Stimulated activated CD4-positive, alpha-beta T cell treated with anti-CD3 and anti-CD28 coated beads, TNF-alpha, amount 100 ng/mL, for 24 hours (primary cell): ENCODE measurements around the gene NHLRC4.

Experiments
- DNase-seq, 3 experiments: peaks; one replicate each; pipeline ENCODE4 v3.0.0-alpha.2; 2020; ENCODE audit warnings: low read depth in 3 of 3

The NHLRC4 gene

DNA sequence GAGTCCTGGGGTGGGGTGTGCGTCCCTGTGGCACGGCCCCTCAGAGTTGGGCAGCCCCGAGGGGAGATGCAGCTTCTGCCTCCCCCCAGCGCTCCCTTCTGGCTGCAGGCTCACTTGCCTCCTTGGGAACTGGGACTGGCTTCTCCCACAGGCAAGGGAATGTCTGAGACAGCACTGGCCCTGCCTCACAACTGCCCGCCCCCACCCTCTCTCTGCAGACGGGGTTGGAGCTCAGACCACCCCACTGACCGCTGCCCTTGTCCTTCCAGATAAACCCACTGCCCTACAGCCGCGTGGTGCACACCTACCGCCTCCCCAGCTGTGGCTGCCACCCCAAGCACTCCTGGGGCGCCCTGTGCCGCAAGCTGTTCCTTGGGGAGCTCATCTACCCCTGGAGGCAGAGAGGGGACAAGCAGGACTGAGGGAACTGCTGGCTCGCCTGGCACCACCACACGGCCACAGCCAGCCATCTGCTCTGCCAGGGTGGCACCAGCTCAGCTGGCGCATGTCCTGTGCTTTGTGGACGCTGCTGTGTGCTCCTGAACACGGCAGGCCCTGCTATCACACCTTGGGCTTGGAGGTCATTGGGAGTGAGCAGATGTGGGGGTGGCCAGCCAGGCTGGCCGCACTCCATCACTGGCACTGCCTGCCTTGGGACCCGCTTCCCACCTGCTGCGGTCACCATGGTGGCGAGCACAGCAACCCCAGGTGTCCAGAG is 16.0 kb downstream of the NHLRC4 start:
- no peak for DNase-seq

DNA sequence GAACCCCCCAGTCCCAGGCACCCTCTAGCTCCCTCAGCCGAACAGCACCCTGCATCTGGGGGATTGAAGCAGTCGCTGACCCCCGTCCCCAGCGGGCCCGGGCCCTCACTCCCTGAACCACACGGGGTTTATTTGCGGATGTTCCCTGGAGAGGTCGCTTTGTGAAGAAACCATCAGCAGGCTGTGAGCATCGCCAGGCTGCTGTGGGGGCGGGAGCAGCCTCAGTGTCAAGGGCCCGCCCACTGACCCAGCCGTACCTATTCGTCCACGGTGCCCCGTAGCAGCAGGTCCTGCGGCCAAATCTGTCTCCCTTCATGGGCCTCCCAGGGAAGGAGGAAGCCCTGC is 16.6 kb downstream of the NHLRC4 start:
- no peak for DNase-seq

DNA sequence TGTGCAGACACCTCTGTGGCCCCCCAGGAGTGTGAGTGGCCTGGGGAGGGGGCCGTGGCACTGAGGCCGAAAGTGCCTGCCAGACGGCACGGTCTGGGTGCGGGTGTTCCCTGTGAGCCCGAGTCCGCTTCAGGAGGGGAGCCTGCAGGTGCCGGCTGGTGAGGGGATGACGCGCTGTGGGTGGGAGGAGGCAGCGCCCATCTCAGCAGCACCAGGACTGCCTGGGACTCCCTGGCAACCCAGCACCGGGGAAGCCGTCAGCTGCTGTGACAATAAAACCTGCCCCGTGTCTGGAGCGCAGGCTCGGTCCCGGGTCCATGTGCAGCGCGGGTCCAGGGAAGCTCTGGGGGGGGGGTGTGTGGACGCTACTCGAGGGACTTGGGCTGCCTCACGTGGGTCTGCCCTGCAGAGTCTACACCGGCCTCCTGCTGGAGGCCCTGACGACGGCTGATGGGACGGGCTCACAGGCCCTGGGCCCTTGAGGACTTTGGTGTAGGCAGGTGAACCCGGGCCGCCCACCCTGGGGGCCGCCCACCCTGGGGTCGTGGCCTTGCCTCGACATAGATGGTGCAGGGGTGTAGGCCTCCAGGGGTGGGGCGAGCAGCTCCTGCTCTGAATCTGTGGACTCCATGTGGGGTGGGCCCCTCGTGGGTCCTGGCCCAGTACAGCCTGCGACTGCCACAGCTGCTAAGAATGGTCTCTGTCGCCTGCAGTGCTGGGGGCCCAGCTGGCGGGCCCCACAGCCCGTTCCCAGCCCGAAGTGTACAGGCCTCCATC is 17.2 kb downstream of the NHLRC4 start:
- no peak for DNase-seq

DNA sequence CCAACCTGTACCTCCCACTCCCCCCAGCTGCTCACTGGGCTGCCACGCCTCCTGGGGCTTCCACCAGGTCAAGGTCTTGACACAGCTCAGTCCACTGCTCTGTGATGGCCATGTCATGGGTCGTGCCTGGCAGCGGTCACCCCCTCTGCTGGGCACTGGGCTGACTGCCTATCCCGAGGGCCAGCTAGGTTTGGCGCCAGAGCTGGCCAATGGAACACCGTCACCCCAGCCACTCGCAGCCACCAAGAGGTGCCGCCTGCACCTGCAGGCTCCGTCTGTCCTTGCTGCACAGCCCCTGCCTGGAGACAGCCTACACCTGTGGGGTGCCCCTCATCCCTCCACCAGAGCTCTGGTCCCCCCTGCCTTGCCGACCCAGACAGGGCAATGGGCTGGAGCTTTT is 18.5 kb downstream of the NHLRC4 start:
- DNase-seq = no peak

DNA sequence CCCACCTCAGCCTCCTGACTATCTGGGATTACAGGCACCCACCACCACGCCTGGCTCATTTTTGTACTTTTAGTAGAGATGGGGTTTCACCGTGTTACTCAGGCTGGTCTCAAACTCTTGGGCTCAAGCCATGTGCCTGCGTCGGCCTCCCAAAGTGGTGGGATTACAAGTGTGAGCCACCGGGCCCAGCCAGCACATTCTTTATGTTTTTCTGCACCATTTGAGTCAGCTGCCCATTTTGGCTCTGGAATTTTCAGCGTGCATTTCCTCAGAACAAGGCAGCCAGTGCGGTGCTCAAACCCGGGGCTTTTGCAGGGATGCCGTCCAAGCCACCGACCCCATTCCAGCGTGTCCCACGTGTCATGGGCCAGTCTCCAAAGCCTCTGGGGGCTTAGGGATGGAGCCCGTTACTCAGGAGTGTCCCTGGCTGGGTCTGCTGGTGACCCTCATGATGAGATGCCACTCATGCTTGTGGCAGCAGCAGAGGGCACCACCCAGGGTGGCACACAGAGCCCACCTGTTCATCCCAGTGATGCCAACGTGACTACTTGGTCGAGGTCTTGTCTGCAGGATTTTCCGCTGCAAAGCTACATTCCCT is 19.3 kb downstream of the NHLRC4 start:
- DNase-seq = no peak

DNA sequence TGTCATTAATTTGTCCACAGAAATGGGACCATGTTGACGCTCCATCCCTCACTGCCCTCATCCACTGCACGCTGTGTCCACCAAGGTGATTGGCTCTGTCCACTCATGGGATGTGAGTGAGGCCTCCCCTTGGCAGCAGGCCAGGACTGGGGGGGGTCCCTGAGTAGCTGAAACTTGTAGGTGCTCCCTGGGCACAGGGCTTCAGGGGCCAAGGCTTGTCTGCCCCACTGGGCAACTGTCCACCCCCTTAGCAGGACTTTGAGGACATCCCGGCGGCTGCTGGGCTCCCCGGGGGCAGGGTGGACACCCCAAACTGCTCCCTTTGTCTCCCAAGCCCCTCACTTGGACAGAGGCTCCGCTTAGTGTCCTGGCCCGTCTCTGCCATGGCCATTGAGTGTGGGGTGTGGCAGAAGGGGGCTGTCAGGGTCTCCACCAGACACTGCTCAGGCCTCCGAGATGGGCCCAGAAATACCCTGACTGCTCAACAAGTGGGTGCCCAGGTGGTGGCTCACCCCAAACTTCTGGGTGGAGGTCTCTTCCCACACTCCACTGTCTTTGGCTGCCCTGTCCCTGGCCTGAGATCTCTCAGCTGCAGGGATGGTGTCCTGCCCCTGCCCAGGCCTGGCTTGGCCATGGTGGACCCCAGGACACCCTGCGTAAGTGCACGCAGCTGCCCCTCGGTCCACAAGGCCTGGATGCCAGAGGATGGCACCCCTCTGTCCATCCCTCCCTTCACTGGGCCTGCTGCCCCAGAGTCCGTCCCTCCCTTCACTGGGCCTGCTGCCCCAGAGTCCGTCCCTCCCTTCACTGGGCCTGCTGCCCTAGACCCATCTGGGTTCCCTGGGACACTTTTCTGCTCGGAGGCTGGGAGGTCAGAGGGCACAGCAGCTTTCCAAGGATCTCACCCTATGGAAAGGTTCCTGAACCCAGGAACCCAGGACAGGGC is 20.1 kb downstream of the NHLRC4 start:
- DNase-seq = no peak

DNA sequence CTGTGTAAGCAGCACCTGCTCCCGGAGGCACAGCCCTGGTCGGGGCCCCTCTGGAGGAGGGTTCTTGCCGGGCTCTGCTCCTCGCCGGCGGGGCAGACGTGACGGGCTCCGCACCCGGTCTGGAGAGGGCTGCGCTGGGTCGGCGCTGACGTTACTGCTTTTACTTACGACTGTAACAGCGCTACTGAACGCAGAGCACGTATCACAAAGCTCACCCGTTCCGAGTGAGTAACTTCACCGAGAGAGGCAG is 21.8 kb downstream of the NHLRC4 start:
- peak in 1 of 3 experiments; percentile 64 for DNase-seq

DNA sequence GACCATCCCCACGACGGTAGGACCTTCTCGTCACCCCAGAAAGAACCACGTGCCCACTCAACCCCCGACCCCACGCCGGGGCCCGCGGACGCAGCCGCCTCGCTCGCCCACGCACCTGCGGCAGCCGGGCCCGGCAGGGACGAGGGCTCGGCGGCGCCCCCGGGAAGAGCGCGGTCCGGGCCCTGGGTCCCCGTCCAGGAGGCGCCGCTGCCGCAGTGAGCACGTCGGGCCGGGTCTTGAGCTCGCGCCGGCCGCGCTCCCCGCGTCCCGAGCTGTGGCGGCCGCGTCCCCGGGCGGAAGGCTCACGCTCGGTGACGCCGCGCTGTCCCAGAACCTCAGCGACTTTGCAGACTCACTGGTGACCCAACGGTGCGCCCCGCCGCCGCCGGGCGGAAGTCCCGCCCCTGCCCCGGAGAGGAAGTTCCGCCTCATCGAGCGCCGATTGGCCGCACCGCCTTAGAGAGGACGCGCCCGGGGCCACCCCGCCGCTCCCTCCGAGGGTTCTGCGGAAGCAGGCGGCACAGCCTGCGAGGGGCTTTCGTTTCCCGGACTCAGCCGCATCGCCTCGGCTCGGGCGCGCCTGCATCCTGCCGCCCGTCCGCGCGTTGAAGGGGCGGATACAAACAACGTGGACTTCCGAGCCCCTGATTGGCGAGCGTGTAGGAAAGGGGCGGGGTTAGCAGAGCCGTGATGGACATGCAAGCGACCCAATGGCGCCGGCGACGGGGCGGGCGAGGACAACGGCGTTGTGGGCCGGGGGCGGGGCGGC is 22.3 kb downstream of the NHLRC4 start:
- peak; percentile 94 to 97 (median 95) for DNase-seq

DNA sequence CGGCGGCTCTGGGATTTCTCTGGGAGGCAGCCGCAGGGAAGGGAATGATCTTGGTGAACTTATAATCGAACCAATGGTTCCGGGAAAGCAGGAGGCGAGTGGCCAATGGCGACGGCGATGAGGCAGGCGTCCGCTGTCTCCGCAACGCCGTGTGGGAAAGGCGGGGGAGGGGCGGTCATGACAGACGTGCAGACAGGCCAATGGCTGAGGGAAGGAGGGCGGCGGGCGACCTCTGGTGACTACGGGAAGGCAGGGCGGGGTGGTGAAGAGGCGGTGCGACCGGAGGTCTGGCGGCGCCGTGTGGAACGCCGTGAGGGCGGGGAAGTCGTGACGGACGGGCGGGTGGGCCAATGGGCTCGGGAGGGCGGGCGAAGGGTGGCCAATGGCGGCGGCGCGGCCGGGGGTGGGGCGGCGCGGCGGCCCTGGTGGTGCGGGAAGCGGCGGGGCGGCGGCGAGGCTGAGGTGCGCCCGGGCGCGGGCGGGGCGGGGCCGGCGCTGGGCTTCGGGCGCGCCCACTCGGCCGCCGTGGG is 22.9 kb downstream of the NHLRC4 start, which contains the start of gene RAB40C:
RAB40C (plus strand) TSS at position 409 of the 530 bp plus-strand sequence. CDS start 226 bp downstream, outside the sequence.
- peak; percentile 97 to 99 (median 98) for DNase-seq

DNA sequence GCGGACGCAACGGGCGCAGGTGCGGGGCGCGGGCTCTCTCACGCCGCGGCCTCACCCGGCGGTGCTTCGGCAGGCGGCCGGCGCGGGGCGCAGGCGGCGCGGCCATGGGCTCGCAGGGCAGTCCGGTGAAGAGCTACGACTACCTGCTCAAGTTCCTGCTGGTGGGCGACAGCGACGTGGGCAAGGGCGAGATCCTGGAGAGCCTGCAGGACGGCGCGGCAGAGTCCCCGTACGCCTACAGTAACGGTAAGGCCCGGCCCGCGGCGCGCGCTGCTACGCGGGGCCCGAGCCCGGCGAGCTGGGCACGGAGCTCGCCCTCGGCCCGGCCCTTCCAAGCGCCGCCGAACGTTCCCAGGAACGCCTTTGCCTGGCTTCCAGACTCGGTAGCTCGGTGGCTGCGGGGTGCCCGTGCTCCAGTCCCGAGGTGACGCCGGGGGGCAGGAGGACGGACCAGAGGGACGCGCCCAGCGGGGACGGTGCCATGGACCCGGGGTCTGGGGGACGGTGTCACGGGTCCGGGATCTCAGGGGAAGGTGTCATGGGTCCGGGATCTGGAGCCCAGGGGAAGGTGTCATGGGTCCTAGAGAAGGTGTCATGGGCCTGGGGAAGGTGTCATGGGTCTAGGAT is 23.5 kb downstream of the NHLRC4 start:
- DNase-seq = no peak

DNA sequence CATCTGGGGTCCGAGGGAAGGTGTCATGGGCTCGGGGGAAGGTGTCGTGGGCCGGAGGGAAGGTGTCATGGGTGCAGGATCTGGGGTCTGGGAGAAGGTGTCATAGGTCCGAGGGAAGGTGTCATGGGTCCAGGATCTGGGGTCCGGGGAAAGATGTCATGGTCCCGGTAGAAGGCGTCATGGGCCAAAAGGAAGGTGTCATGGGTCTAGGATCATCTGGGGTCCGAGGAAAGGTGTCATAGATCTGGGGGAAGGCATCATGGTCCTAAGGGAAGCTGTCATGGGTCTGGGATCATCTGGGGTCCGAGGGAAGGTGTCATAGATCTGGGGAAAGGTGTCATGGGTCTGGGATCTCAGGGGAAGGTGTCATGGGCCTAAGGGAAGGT is 24.0 kb downstream of the NHLRC4 start:
- no peak for DNase-seq

DNA sequence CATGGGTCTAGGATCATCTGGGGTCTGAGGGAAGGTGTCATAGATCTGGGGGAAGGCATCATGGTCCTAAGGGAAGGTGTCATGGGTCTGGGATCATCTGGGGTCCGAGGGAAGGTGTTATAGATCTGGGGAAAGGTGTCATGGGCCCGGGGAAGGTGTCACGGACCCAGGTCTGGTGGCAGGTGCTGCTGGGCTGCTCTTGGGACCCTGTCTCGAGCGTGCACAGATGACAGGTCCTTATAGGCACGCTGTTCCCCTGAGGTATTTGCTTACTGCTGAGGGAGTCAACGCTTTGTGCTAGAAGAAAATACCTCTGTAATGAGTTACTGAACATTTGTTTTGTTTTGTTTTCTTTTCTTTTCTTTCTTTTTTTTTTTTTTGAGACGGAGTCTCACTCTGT is 24.4 kb downstream of the NHLRC4 start:
- DNase-seq = no peak

DNA sequence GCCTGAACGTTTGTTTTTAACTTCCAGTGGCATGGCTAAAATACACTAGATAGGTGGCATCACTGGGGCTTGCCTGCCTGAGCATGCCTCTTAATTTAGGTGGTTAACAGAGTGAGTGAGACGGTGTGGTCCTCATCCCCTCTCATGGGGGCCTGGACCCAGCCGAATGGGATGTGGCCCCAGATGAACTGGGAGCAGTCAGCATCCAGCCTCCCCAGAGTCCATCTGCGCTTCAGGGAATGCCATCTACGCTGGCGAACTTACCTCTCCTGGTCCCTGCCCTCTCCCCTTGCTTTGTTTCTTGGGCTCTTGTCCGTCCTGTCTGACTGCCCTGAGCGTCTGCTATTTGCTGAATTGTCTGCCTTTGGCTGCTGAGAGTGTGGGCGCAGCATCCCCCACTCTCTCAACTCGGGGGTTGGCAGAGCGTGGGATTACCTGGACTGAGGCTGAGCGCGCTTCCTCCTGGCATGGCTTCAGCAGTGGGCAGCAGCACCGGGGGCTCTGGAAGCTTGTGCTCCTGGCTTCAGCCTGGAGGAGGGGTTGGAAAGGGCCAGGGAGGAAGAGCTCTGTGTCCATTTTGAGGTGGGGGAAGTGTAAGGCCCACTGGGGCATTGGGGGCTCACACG is 25.2 kb downstream of the NHLRC4 start:
- DNase-seq = no peak

DNA sequence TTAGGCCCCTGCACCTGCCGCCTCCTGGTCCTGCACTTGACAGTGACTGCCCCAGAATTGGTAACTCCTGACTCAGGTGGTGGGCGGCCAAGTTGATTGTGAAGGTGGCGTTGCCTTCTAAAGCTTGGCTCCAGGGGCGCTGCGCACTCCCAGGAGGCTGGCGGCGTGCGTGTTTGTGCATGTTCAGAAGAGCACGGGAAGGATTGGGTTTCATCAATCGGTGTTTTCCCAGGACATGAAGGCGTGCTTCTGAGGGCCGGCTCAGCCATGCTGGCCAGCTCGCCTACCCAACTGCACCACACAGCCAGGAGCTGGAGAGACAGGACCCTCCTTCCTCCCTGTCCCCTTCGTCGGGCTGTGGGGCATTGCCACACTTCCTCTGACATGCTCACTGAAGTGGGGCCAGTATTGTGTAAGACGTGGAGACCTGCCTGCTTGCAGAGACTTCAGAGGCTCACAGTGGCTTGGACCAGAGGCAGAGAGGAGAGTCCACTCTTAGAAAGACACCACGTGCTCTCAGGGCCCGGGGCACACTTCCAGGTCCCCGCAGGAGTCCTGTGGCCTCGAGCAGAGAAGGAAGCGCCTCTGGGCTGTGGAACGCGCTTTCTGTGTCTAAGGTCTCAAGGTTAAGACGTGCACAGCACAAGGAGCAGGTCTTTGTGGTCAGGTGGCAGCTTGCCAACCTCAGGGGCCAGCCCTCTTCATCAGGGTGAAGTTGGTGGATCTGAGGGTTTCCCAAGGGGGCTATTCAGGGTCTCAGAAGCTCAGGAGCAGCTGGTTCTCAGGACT is 25.9 kb downstream of the NHLRC4 start:
- DNase-seq = no peak

DNA sequence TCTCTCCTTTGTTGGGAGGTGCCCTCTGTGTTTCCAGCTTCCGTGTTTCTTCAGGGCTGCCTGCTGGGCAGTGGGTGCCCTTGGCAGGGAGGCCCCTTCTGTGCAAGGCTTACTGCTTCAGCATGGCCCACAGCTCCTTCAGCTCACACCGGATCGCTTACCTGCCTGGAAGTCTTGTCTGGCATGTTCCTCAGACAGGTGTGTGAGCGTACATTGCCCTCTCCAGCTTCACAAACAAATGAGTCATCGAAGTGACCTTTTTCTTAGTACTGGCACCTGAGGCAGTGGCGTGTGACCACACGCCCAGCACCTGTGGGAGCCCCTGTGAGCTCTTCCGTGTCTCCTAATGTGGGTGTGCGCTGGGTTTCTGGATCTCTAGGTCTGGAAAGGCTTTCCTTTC is 26.6 kb downstream of the NHLRC4 start:
- DNase-seq = no peak

DNA sequence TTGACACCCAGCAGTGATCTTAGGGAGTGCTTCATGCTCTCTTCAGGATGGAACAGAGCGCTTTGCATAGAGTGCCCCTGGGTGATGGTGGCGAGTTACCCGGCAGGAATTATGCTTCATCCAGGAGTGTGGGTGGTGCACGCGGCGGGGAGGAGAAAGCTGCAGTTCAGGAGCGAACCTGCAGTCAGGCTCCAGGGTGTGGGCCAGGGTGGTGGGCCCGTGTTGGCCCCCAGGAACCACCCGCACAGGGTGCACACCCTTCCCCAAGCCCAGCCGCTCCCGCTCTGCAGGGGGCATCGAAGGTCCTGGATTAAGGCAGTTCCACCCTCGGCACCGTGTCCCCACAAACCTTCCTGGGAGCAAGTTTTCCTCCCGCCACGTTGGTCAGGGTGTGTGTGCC is 27.0 kb downstream of the NHLRC4 start:
- no peak for DNase-seq

DNA sequence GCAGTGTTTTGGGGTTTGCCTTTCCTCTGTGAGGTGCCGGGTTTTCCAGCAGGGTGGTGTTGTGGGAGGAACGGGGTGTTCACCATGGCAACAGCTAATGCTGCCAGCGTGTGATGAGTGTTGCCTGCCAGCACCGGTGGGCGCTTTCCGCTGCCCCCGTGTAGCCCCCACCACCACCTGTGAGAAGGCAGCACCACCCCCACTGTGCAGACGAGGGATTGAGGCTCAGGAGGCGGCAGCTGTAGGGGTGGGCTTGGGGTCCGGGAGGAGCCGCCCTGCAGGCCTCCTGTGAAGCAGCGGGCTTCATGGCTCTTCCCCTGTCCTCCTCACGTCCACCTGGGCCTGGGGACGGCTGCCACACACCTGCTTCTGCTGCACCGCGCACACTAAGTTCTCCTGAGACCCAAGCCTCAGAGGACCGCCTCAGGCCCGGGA is 28.3 kb downstream of the NHLRC4 start:
- no peak for DNase-seq

DNA sequence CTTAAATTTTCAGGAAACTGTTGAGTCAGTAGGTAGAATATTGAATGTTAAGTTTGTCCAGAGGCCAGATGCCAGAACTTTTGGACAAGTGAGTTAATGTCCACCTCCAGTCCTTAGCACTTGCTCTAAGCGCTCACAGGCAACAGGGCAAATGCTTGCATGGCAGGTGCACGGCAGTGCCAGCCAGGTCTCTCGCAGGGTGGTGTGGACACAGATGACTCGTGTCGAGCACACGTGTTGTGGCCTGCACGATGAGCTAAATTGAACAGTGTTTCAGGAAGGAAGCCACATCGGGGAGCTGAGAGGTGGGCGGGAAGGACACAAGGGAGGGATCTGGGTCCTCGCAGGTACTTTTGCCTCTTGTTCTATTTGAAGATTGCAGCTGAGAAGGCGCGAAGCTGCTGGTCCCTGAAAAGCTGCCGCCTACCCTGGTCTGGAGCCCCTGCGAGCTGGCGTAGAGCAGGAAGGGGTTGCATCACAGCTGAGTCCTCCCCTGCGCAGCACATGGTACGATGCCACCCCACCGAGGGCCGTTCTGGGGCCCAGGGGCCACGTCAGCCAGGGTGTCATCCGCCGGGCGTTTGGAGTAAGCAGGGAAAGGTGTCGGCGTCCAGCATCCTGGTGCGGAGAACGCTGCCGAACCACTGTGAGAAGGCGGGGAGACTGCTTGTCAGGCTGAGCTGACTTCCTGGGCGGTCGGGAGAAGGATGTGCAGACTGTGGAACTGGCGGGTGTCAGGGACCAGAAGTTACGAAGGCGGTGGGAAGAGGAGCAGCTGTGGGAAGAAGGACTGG is 29.3 kb downstream of the NHLRC4 start:
- DNase-seq = no peak

DNA sequence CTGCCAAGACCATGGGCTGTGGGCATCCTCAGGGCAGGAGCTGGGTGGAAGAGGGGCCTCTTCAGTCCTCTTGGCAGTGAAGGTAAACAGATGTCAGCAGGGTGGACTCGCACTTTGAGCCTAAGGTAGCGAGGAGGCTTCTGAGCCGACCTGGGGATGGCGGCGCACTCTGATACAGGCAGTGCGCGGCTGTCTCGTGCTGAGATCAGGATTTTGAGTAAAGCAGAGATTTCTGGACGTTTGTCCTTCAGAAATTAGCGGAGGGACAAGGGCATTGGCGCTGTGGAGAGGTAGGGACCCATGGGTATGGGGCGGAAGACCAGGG is 29.9 kb downstream of the NHLRC4 start:
- no peak for DNase-seq
